ENCODE measurements around the gene PCNX2. TPM values are rescaled to one million over a fixed set of nuclear protein-coding genes. Genes with fewer than 3 reads are reported as not detected.

PCNX2 gene
- total RNA-seq, 1 experiment from 2014 or later, result 15.3 TPM

DNA sequence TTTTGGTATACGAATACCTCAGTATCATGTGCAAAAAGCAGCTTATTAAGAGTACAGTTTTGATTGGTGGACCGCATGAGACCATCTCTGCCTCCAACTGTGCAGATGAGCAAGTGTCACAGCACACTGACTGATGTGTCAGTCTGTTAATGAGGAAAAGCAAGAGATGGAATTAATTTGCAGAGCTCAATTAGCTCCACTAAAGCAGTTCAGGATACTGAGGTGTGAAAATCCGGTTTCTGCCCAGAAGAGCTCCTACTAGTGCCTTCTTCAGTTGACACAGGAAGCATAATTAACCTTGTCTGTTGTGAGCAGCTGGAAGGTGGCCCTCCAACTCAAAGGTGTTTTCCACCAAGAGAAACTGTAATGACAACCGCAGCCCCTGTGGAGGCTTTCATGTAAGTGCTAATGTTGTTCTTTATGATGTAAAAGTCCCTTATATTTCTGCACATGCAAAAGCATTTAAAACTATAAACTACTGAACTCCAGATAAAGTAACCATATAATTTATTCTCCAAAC, 44.3 kb downstream of the PCNX2 start:
- BruUV-seq (replicated peaks), result no TSS peak
- Histone ChIP-seq H3K9ac (ENCODE audit: low read length) (no peak overlapping the region), H3K36me3 (ENCODE audit: control insufficient read depth in 1 of 2, insufficient read depth in 2 of 2, low read length in 2 of 2) (peaks cover 2 to 7% of the 10 kb centered on the region in 2 experiments; a peak in 2 of 4 replicates), H3K27me3 (ENCODE audit: insufficient read depth, low read length) (no peaks in the 10 kb centered on the region), H4K20me1 (ENCODE audit: insufficient read depth) (no peaks in the 10 kb centered on the region), H3K27ac (ENCODE audit: low read depth, low read length) (no peak overlapping the region), H3K4me1 (ENCODE audit: control insufficient read depth in 1 of 2, insufficient read depth in 2 of 2, low read length in 2 of 2) (0 out of 4 replicates have a peak, but pooled peaks cover 0 to 3% of the 10 kb centered on the region in 2 experiments), H3K4me3 (replicated peaks in 1 of 2; ENCODE audit: low read depth in 1 of 2, low read length in 2 of 2) (no peak overlapping the region), H3K9me3 (ENCODE audit: control insufficient read depth in 1 of 2, insufficient read depth in 1 of 2, low read depth in 1 of 2, low read length in 2 of 2) (no peaks in the 10 kb centered on the region), H3K9me2 (ENCODE audit: insufficient read depth) (no peaks in the 10 kb centered on the region), H3K79me2 (ENCODE audit: insufficient read depth, low read length) (0 out of 2 replicates have a peak, but pooled peaks cover 3% of the 10 kb centered on the region), H3K4me2 (ENCODE audit: low read length) (no peak overlapping the region), H2AFZ (ENCODE audit: low read depth, low read length, poor library complexity, severe bottlenecking) (no peak overlapping the region)
- intact Hi-C loops (cut with micrococcal nuclease), result no loop called here
- ChIA-PET POLR2A (no interaction called here), CTCF (no interaction called here), RAD21 (ENCODE audit: low non-redundant PET in 1 of 2, low total read pairs in 2 of 2, uncharacterized antibody in 2 of 2, unreplicated experiment in 2 of 2) (no interaction called here)
- ATAC-seq (no peak), DNase-seq (ENCODE audit: low read depth, low spot score) (no peak)
- no peak for TF ChIP-seq POLR2AphosphoS5 (IDR thresholded peaks at IDR 0.05; ENCODE audit: low read depth, low read length)
- TF ChIP-seq, protein P1, sequence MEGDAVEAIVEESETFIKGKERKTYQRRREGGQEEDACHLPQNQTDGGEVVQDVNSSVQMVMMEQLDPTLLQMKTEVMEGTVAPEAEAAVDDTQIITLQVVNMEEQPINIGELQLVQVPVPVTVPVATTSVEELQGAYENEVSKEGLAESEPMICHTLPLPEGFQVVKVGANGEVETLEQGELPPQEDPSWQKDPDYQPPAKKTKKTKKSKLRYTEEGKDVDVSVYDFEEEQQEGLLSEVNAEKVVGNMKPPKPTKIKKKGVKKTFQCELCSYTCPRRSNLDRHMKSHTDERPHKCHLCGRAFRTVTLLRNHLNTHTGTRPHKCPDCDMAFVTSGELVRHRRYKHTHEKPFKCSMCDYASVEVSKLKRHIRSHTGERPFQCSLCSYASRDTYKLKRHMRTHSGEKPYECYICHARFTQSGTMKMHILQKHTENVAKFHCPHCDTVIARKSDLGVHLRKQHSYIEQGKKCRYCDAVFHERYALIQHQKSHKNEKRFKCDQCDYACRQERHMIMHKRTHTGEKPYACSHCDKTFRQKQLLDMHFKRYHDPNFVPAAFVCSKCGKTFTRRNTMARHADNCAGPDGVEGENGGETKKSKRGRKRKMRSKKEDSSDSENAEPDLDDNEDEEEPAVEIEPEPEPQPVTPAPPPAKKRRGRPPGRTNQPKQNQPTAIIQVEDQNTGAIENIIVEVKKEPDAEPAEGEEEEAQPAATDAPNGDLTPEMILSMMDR (IDR thresholded peaks at IDR 0.05 in 2 of 3, conservative IDR thresholded peaks at IDR 0.05 in 1 of 3; ENCODE audit: borderline replicate concordance in 1 of 3, insufficient read depth in 1 of 3, low read depth in 2 of 3, low read length in 2 of 3), result no peak
- TF ChIP-seq CEBPB (IDR thresholded peaks at IDR 0.05; ENCODE audit: low read depth), result no peak
- no peak for TF ChIP-seq YY1 (IDR thresholded peaks at IDR 0.05; ENCODE audit: extremely low read depth, insufficient replicate concordance, low read depth, low read length)
- no peak for TF ChIP-seq JUND (IDR thresholded peaks at IDR 0.05)
- no peak for TF ChIP-seq ELF1 (IDR thresholded peaks at IDR 0.05; ENCODE audit: borderline replicate concordance, low read depth)
- TF ChIP-seq, protein P2, sequence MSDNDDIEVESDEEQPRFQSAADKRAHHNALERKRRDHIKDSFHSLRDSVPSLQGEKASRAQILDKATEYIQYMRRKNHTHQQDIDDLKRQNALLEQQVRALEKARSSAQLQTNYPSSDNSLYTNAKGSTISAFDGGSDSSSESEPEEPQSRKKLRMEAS (IDR thresholded peaks at IDR 0.05), result no peak

DNA sequence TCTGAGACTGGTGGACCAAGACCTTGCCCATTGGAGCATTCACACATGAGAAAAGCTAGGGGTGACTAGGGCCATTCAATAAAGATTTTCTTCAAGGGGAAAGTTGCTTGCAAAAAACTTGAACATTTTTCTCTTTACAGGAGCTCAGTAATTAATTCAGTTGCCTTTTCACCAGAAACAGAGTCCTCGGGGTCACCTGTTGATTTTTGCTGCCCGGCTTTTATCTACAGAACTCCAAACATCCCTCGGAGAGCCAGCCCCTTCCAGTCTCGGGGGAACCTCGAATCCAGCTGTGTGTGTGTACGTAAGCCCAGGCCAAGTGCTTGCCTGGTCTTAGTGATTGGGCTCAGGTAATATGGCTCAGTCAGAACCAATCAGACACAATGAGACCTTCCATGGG, 47.5 kb downstream of the PCNX2 start:
- no peak overlapping the region for H3K27ac ChIP-seq (ENCODE audit: low read depth, low read length)
- H4K20me1 ChIP-seq (ENCODE audit: insufficient read depth), result no peaks in the 10 kb centered on the region
- no peaks in the 10 kb centered on the region for H3K27me3 ChIP-seq (ENCODE audit: insufficient read depth, low read length)
- no peaks in the 10 kb centered on the region for H3K9me2 ChIP-seq (ENCODE audit: insufficient read depth)
- ChIA-PET RAD21 (ENCODE audit: low non-redundant PET in 1 of 2, low total read pairs in 2 of 2, uncharacterized antibody in 2 of 2, unreplicated experiment in 2 of 2) (no interaction called here), CTCF (no interaction called here), POLR2A (no interaction called here)
- ATAC-seq (no peak), DNase-seq (ENCODE audit: low read depth, low spot score) (no peak)
- no TSS peak for BruUV-seq (replicated peaks)
- H3K9ac ChIP-seq (ENCODE audit: low read length), result no peak overlapping the region
- intact Hi-C loops (cut with micrococcal nuclease), result no loop called here
- H3K4me1 ChIP-seq (ENCODE audit: control insufficient read depth in 1 of 2, insufficient read depth in 2 of 2, low read length in 2 of 2), result peaks cover 3 to 12% of the 10 kb centered on the region in 2 experiments; a peak in 1 of 4 replicates
- H3K4me3 ChIP-seq (replicated peaks in 1 of 2; ENCODE audit: low read depth in 1 of 2, low read length in 2 of 2), result no peak overlapping the region
- H3K79me2 ChIP-seq (ENCODE audit: insufficient read depth, low read length), result no peaks in the 10 kb centered on the region
- H3K9me3 ChIP-seq (ENCODE audit: control insufficient read depth in 1 of 2, insufficient read depth in 1 of 2, low read depth in 1 of 2, low read length in 2 of 2), result no peaks in the 10 kb centered on the region
- peaks cover 2 to 7% of the 10 kb centered on the region in 2 experiments; a peak in 2 of 4 replicates for H3K36me3 ChIP-seq (ENCODE audit: control insufficient read depth in 1 of 2, insufficient read depth in 2 of 2, low read length in 2 of 2)
- H2AFZ ChIP-seq (ENCODE audit: low read depth, low read length, poor library complexity, severe bottlenecking), result no peak overlapping the region
- H3K4me2 ChIP-seq (ENCODE audit: low read length), result no peak overlapping the region
- TF ChIP-seq TCF7L2 (IDR thresholded peaks at IDR 0.05; ENCODE audit: borderline replicate concordance, extremely low read depth, insufficient read depth, insufficient read length), result no peak

Data from HCT116 (cell line).